Activated CD8-positive, alpha-beta T cell treated with anti-CD3 and anti-CD28 coated beads, Interleukin-2, amount 10 ng/mL, durations not matched to agents 7 days and 5 days (primary cell): ENCODE measurements around the gene GNG2. TPM values are rescaled to one million over a fixed set of nuclear protein-coding genes. Genes with fewer than 3 reads are reported as not detected.
"Not testable (repeated sequence)": the region's sequence is repeated elsewhere in the genome, so short reads cannot be mapped to it uniquely, and the experiment has no call there.

Source experiments
- ATAC-seq: fragments of 150-1000 bp; cut with Tn5 transposase; one replicate; pipeline ENCODE4 v1.10.0; 2021; ENCODE audit warnings: moderate library complexity
- CTCF ChIA-PET: fragments of 350-600 bp; sonication (Branson Sonifier 250); formaldehyde crosslinking; loops from one replicate; lab custom pipeline; 2021; ENCODE audit warnings: antibody characterized with exemption; lab: Charles Lee
- POLR2A ChIA-PET: fragments of 350-600 bp; sonication (Branson Sonifier 250); formaldehyde crosslinking; loops from one replicate; lab custom pipeline; 2021; ENCODE audit warnings: antibody characterized with exemption; lab: Charles Lee
- DNase-seq: peaks from one replicate; pipeline ENCODE4 v3.0.0-alpha.2; 2020
- H3K27ac Mint-ChIP-seq: one replicate; pipeline ENCODE4 v1.8.0; 2021; ENCODE audit warnings: mild to moderate bottlenecking, mixed read lengths
- H3K27me3 Mint-ChIP-seq: one replicate; pipeline ENCODE4 v1.8.0; 2021; ENCODE audit warnings: low read depth, mixed read lengths
- H3K36me3 Mint-ChIP-seq: one replicate; pipeline ENCODE4 v1.8.0; 2021; ENCODE audit warnings: low read depth, mixed read lengths
- H3K4me1 Mint-ChIP-seq: one replicate; pipeline ENCODE4 v1.8.0; 2021; ENCODE audit warnings: low read depth, mixed read lengths
- H3K4me3 Mint-ChIP-seq: one replicate; pipeline ENCODE4 v1.8.0; 2021; ENCODE audit warnings: mild to moderate bottlenecking, mixed read lengths
- H3K9me3 Mint-ChIP-seq: one replicate; pipeline ENCODE4 v1.8.0; 2022; ENCODE audit warnings: mixed read lengths; ENCODE audit not compliant: insufficient read depth
- total RNA-seq, 2 experiments: library from RNA; stranded (reverse); gene quantifications; one replicate each; pipeline ENCODE4 v1.2.3, GENCODE V29; 2021

GNG2 gene
- total RNA-seq, 2 experiments from 2014 or later = 293 to 302 TPM

GRCh38 chr14:51889851-51890250, 29.4 kb downstream of the GNG2 start:
- Mint-ChIP-seq H3K4me3 (no peak overlapping the region), H3K36me3 (peaks cover 73% of the 10 kb centered on the region), H3K27ac (peak overlapping the region; percentile 10), H3K9me3 (peaks cover 9% of the 10 kb centered on the region), H3K27me3 (no peaks in the 10 kb centered on the region), H3K4me1 (peaks cover 61% of the 10 kb centered on the region)
- ATAC-seq = no peak
- ChIA-PET CTCF (interaction anchor here (0.6 to 0.9 kb wide), 3 partner anchors 13 to 89 kb away, joined by 3 read pairs; no protein-coding TSS in a partner anchor), POLR2A (interaction anchor here (2.3 kb wide), 1 partner anchor 29 kb away, joined by 8 read pairs; the partner anchor contains the start of gene GNG2)
- DNase-seq = no peak

GRCh38 chr14:51894250-51894649, 33.8 kb downstream of the GNG2 start:
- Mint-ChIP-seq H3K4me3 (no peak overlapping the region), H3K36me3 (peaks cover 79% of the 10 kb centered on the region), H3K27me3 (no peaks in the 10 kb centered on the region), H3K9me3 (peaks cover 16% of the 10 kb centered on the region), H3K4me1 (peaks cover 43% of the 10 kb centered on the region), H3K27ac (no peak overlapping the region)
- CTCF ChIA-PET = interaction anchor here (1.0 kb wide), 1 partner anchor 11 kb away, joined by 3 read pairs; no protein-coding TSS in a partner anchor
- DNase-seq (no peak), ATAC-seq (no peak)
- POLR2A ChIA-PET = no interaction called here

GRCh38 chr14:51895375-51895774, 35.0 kb downstream of the GNG2 start:
- Mint-ChIP-seq H3K36me3 (peaks cover 81% of the 10 kb centered on the region), H3K9me3 (peaks cover 16% of the 10 kb centered on the region), H3K27ac (no peak overlapping the region), H3K4me3 (no peak overlapping the region), H3K27me3 (no peaks in the 10 kb centered on the region), H3K4me1 (peaks cover 35% of the 10 kb centered on the region)
- CTCF ChIA-PET = interaction anchor here (0.8 to 1.0 kb wide), 2 partner anchors 10 to 83 kb away, joined by 3 read pairs; no protein-coding TSS in a partner anchor
- POLR2A ChIA-PET = no interaction called here
- no peak for DNase-seq
- no peak for ATAC-seq

GRCh38 chr14:51897791-51898355, 37.5 kb downstream of the GNG2 start:
- Mint-ChIP-seq H3K36me3 (peaks cover 76% of the 10 kb centered on the region), H3K27me3 (no peaks in the 10 kb centered on the region), H3K4me1 (peaks cover 27% of the 10 kb centered on the region), H3K9me3 (peaks cover 19% of the 10 kb centered on the region), H3K27ac (peak overlapping the region; percentile 24), H3K4me3 (no peak overlapping the region)
- ATAC-seq (no peak), DNase-seq (no peak)
- POLR2A ChIA-PET = no interaction called here
- CTCF ChIA-PET = interaction anchor here (1.3 kb wide), 1 partner anchor 81 kb away, joined by 4 read pairs; no protein-coding TSS in a partner anchor

GRCh38 chr14:51901475-51902024, 41.1 kb downstream of the GNG2 start:
- Mint-ChIP-seq H3K27ac (peak overlapping the region; percentile 9), H3K9me3 (peaks cover 37% of the 10 kb centered on the region), H3K36me3 (peaks cover 85% of the 10 kb centered on the region), H3K27me3 (no peaks in the 10 kb centered on the region), H3K4me3 (no peak overlapping the region), H3K4me1 (peaks cover 42% of the 10 kb centered on the region)
- no peak for DNase-seq
- peak; percentile 70 for ATAC-seq
- CTCF ChIA-PET = no interaction called here
- POLR2A ChIA-PET = no interaction called here

- peak; percentile 37 for DNase-seq
- H3K4me3 Mint-ChIP-seq = not testable (repeated sequence)
Measured at GRCh38 chr14:51905656-51906121, 45.3 kb downstream of the GNG2 start.

GRCh38 chr14:51908086-51908485, 47.7 kb downstream of the GNG2 start:
- Mint-ChIP-seq H3K9me3 (peaks cover 40% of the 10 kb centered on the region), H3K4me3 (no peak overlapping the region), H3K27me3 (no peaks in the 10 kb centered on the region), H3K27ac (no peak overlapping the region), H3K4me1 (peaks cover 66% of the 10 kb centered on the region), H3K36me3 (peaks cover 86% of the 10 kb centered on the region)
- ChIA-PET CTCF (no interaction called here), POLR2A (no interaction called here)
- DNase-seq = no peak
- no peak for ATAC-seq

More at GRCh38 chr14:51905656-51906121, 45.3 kb downstream of the GNG2 start:
- Mint-ChIP-seq H3K4me1 (peaks cover 52% of the 10 kb centered on the region), H3K27ac (peak overlapping the region; percentile 45), H3K36me3 (peaks cover 80% of the 10 kb centered on the region), H3K9me3 (peaks cover 43% of the 10 kb centered on the region)
- not testable (repeated sequence) for H3K27me3 Mint-ChIP-seq
- ChIA-PET POLR2A (interaction anchor here (0.7 kb wide), 1 partner anchor 59 kb away, joined by 3 read pairs; no protein-coding TSS in a partner anchor), CTCF (interaction anchor here (0.9 to 3.2 kb wide), 4 partner anchors 11 to 45 kb away, joined by 3 to 12 read pairs (median 4); partner anchors contain the start of gene GNG2)
- ATAC-seq = peak; percentile 62

GRCh38 chr14:51912112-51912786, 51.8 kb downstream of the GNG2 start:
- no peak for ATAC-seq
- peaks cover 3% of the 10 kb centered on the region for H3K9me3 Mint-ChIP-seq
- peaks cover 85% of the 10 kb centered on the region for H3K36me3 Mint-ChIP-seq
- CTCF ChIA-PET = interaction anchor here (1.1 to 1.2 kb wide), 3 partner anchors 13 to 66 kb away, joined by 3 read pairs; no protein-coding TSS in a partner anchor
- peaks cover 61% of the 10 kb centered on the region for H3K4me1 Mint-ChIP-seq
- no peaks in the 10 kb centered on the region for H3K27me3 Mint-ChIP-seq
- H3K4me3 Mint-ChIP-seq = no peak overlapping the region
- H3K27ac Mint-ChIP-seq = peak overlapping the region; percentile 9
- DNase-seq = no peak
- POLR2A ChIA-PET = no interaction called here

GRCh38 chr14:51914310-51914709, 53.9 kb downstream of the GNG2 start:
- peaks cover 55% of the 10 kb centered on the region for H3K4me1 Mint-ChIP-seq
- POLR2A ChIA-PET = interaction anchor here (1.5 kb wide), 1 partner anchor 53 kb away, joined by 7 read pairs; the partner anchor contains the start of gene GNG2

GRCh38 chr14:51917193-51917592, 56.8 kb downstream of the GNG2 start:
- Mint-ChIP-seq H3K36me3 (peaks cover 69% of the 10 kb centered on the region), H3K27ac (no peak overlapping the region), H3K4me1 (peaks cover 33% of the 10 kb centered on the region), H3K4me3 (no peak overlapping the region), H3K27me3 (no peaks in the 10 kb centered on the region), H3K9me3 (no peaks in the 10 kb centered on the region)
- no peak for ATAC-seq
- ChIA-PET POLR2A (no interaction called here), CTCF (no interaction called here)
- no peak for DNase-seq

More at GRCh38 chr14:51914310-51914709, 53.9 kb downstream of the GNG2 start:
- CTCF ChIA-PET = interaction anchor here (0.7 to 1.2 kb wide), 3 partner anchors 9 to 64 kb away, joined by 3 to 4 read pairs (median 3); no protein-coding TSS in a partner anchor
- DNase-seq (no peak), ATAC-seq (no peak)
- H3K27ac Mint-ChIP-seq = no peak overlapping the region
- peaks cover 76% of the 10 kb centered on the region for H3K36me3 Mint-ChIP-seq
- H3K4me3 Mint-ChIP-seq = no peak overlapping the region
- no peaks in the 10 kb centered on the region for H3K27me3 Mint-ChIP-seq
- H3K9me3 Mint-ChIP-seq = no peaks in the 10 kb centered on the region

GRCh38 chr14:51921026-51921425, 60.6 kb downstream of the GNG2 start:
- Mint-ChIP-seq H3K4me1 (peaks cover 24% of the 10 kb centered on the region), H3K27ac (no peak overlapping the region), H3K27me3 (no peaks in the 10 kb centered on the region), H3K4me3 (no peak overlapping the region), H3K36me3 (peaks cover 57% of the 10 kb centered on the region), H3K9me3 (no peaks in the 10 kb centered on the region)
- ATAC-seq (no peak), DNase-seq (no peak)
- ChIA-PET POLR2A (no interaction called here), CTCF (interaction anchor here (0.7 to 1.0 kb wide), 2 partner anchors 8 to 68 kb away, joined by 3 read pairs; partner anchors contain the start of gene RTRAF)
